Esophagus squamous epithelium (tissue), 5 donors: ENCODE measurements around the gene YBX2. TPM values are rescaled to one million over a fixed set of nuclear protein-coding genes. Genes with fewer than 3 reads are reported as not detected.

ENCODE experiments used
- DNase-seq: peaks from one replicate; lab custom pipeline; 2025; lab: John Stamatoyannopoulos, UW
- H3K27ac ChIP-seq, 4 donors: fragments of 200-600 bp; sonication (generic); one replicate each; pipeline ENCODE4 v1.5.1; 2016 to 2019; ENCODE audit warnings: mild to moderate bottlenecking in 1 of 4
- H3K27me3 ChIP-seq, 4 donors: fragments of 200-600 bp; sonication (generic); 1 replicate in 3 of 4; 2 replicates in 1 of 4; pipeline versions ENCODE4 v1.5.1 to v1.6.0; 2017 to 2021; ENCODE audit warnings: antibody characterized with exemption in 1 of 4
- H3K36me3 ChIP-seq, 3 donors: fragments of 200-600 bp; sonication (generic); one replicate each; pipeline ENCODE4 v1.5.1; 2016 to 2019
- H3K4me1 ChIP-seq, 3 donors: fragments of 200-600 bp; sonication (generic); one replicate each; pipeline ENCODE4 v1.5.1; 2017 to 2019
- H3K4me3 ChIP-seq, 4 donors: fragments of 200-600 bp; sonication (generic); 1 replicate in 3 of 4; 2 replicates in 1 of 4; pipeline ENCODE4 v1.5.1; 2016 to 2019; ENCODE audit warnings: mild to moderate bottlenecking in 2 of 4, moderate library complexity in 1 of 4
- H3K9me3 ChIP-seq, 3 donors: fragments of 200-600 bp; sonication (generic); one replicate each; pipeline ENCODE4 v1.5.1; 2016 to 2019
- POLR2A ChIP-seq, 4 donors: fragments of 450-650 bp; IDR thresholded peaks; one replicate each; pipeline ENCODE4 v1.6.1; 2017; ENCODE audit warnings: antibody characterized with exemption in 4 of 4, mild to moderate bottlenecking in 4 of 4, moderate library complexity in 3 of 4
- WGBS, 2 donors: methylation state at CpG; one replicate each; pipeline ENCODE4 v1.1.5; 2018; 5-methylcytosine and 5-hydroxymethylcytosine counted together
- intact Hi-C: fragments of 100-400 bp; cut with DNase I; formaldehyde crosslinking; loops from one replicate; pipeline ENCODE4 v1.15.0; 2022
- total RNA-seq, 4 donors: library from RNA; depleted of rRNA; stranded (reverse); fragments of >200 nt; gene quantifications; one replicate each; pipeline ENCODE4 v1.1.0, GENCODE V29; 2016
- TF ChIP-seq, protein P1 (sequence below), 6 experiments: fragments of 450-650 bp in 4 of 6; fragments of 200-600 bp in 2 of 6; sonication (generic) in 2 of 6; IDR thresholded peaks; one replicate each; pipeline ENCODE4 v1.5.1; 2016 to 2019; ENCODE audit warnings: antibody characterized with exemption in 6 of 6, mild to moderate bottlenecking in 4 of 6, moderate library complexity in 4 of 6
- donor health status: DM: yes; HTN: yes; CAD: no.

Gene YBX2
- total RNA-seq, 4 donors from 2014 or later, result 0.44 to 3.8 (median 2.3) TPM

DNA sequence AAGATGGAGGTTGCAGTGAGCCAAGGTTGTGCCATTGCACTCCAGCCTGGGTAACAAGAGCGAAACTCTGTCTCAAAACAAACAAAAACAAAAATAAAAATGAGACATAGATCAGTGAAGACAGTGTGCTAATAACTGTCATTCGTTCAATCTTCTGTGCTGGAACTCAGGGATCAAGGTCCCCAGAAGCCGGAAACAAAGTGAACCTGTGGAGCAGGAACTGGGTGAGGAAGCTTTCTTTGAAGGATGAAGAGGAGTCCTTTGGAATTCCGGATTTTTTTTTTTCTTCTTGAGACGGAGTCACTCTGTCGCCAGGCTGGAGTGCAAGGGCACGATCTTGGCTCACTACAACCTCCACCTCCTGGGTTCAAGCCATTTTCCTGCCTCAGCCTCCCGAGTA, 15.0 kb downstream of the YBX2 start:
- peak overlapping the region in 2 of 4 donors; percentile 88 to 92 for H3K27ac ChIP-seq
- intact Hi-C loops, result no loop called here

DNA sequence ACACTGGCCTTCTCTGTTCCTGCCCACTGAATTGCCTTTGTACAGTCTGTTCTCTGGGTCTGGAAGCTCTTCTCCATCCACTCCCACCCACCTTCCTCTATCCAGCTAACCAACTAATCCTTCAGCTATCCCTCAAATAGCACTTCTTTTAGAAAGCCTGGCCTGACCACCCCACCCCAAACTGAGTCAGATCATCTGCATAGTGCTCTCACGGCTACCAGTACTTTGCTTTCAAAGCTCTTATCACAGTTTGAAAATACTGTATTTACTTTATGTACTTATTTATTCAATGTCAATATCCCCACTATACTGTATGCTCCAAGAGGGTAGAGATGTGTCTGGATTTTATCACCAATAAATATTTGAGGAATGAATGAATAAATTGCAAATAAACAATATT, 27.7 kb downstream of the YBX2 start:
- H3K27ac ChIP-seq, result no peak overlapping the region
- no peak for TF ChIP-seq POLR2A (IDR thresholded peaks at IDR 0.05)
- TF ChIP-seq, protein P1, sequence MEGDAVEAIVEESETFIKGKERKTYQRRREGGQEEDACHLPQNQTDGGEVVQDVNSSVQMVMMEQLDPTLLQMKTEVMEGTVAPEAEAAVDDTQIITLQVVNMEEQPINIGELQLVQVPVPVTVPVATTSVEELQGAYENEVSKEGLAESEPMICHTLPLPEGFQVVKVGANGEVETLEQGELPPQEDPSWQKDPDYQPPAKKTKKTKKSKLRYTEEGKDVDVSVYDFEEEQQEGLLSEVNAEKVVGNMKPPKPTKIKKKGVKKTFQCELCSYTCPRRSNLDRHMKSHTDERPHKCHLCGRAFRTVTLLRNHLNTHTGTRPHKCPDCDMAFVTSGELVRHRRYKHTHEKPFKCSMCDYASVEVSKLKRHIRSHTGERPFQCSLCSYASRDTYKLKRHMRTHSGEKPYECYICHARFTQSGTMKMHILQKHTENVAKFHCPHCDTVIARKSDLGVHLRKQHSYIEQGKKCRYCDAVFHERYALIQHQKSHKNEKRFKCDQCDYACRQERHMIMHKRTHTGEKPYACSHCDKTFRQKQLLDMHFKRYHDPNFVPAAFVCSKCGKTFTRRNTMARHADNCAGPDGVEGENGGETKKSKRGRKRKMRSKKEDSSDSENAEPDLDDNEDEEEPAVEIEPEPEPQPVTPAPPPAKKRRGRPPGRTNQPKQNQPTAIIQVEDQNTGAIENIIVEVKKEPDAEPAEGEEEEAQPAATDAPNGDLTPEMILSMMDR (IDR thresholded peaks at IDR 0.05), result no peak
- no peak for DNase-seq
- H3K27me3 ChIP-seq, result peaks cover 0 to 61% (median 4%) of the 10 kb centered on the region in 4 donors
- no peaks in the 10 kb centered on the region for H3K9me3 ChIP-seq
- peaks cover 8 to 35% (median 12%) of the 10 kb centered on the region in 3 donors for H3K4me1 ChIP-seq
- WGBS, 2 donors, result 20 to 53% methylated on average over 1 of the region's 1 CpG
- intact Hi-C loops, result no loop called here
- no peaks in the 10 kb centered on the region for H3K36me3 ChIP-seq
- no peak overlapping the region for H3K4me3 ChIP-seq

More for the DNA sequence above, 15.0 kb downstream of the YBX2 start:
- H3K27me3 ChIP-seq, result peaks cover 0 to 26% (median 0%) of the 10 kb centered on the region in 4 donors
- no peak for DNase-seq
- peaks cover 0 to 9% (median 0%) of the 10 kb centered on the region in 3 donors for H3K36me3 ChIP-seq
- WGBS, 2 donors, result 70 to 78% methylated on average over 8 of the region's 8 CpGs
- no peak for TF ChIP-seq POLR2A (IDR thresholded peaks at IDR 0.05)
- TF ChIP-seq, protein P1 (IDR thresholded peaks at IDR 0.05), result no peak
- no peaks in the 10 kb centered on the region for H3K9me3 ChIP-seq
- peaks cover 23 to 49% (median 27%) of the 10 kb centered on the region in 3 donors for H3K4me1 ChIP-seq
- H3K4me3 ChIP-seq, result no peak overlapping the region

DNA sequence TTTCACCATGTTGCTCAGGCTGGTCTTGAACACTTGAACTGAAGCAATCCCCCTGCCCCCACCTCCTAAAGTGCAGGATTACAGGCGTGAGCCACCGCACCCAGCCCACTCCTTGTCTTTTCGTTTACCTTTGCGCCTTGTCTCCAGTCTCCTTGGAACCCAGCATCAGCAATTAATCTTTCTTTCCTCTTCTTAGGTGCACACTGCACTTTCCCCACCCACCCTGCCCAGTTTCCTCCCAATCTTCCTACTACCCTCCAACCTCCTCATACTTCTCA, 30.7 kb downstream of the YBX2 start:
- H3K9me3 ChIP-seq, result no peaks in the 10 kb centered on the region
- H3K36me3 ChIP-seq, result peaks cover 0 to 20% (median 4%) of the 10 kb centered on the region in 3 donors
- 30 to 46% methylated on average over 4 of the region's 4 CpGs for whole genome bisulfite sequencing, 2 donors
- H3K4me1 ChIP-seq, result peaks cover 19 to 65% (median 23%) of the 10 kb centered on the region in 3 donors
- H3K27me3 ChIP-seq, result peaks cover 0 to 60% (median 4%) of the 10 kb centered on the region in 4 donors
- H3K27ac ChIP-seq, result peak overlapping the region; percentile 84 to 99 (median 95)
- no peak for DNase-seq
- intact Hi-C loops, result no loop called here
- peak overlapping the region in 3 of 4 donors; percentile 58 to 84 (median 74) for H3K4me3 ChIP-seq
- TF ChIP-seq, protein P1 (IDR thresholded peaks at IDR 0.05), result no peak
- TF ChIP-seq POLR2A (IDR thresholded peaks at IDR 0.05), result no peak

DNA sequence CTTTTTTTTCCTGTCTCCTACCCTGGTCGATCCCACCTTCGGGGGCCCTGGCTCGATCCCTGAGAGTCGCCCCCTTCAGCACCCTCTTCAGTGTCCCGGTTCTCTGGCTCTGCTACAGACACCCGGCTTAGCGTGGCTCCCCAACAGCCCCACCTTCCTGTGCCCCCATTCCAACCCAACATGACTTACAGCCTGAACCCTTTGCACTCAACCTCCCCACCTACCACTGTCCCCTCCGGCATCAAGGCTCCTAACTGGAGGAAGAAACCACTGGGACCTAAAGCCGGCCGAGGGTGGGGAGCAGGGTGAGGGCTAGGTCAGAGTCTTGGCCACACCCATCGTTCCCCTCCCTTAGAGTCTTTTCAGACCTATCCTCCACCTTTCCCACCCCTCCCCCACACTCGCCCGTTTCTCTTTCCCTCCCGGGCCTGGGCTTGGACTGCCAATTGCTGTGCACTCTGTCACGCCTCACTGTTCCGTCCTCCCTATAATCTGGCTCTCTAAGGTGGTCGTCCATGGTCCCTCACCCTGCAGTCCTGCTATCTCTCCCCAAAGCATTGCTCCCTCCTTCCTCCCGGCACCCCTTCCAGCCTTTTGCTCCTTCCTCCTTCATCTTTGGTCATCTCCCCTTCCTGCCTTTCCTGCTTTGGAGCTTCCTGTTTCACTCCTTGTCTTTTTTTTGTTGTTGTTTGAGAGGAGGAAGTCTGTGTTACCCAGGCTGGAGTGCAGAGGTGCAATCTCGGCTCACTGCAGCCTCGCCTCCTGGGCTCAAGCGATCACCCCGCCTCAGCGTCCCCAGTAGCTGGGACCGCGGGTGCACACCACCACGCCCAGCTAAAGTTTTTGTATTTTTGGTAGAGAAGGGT, 31.3 kb downstream of the YBX2 start:
- TF ChIP-seq POLR2A (IDR thresholded peaks at IDR 0.05), result peak in 1 of 4 donors; percentile 6
- TF ChIP-seq, protein P1 (IDR thresholded peaks at IDR 0.05), result no peak
- no peak for DNase-seq
- Histone ChIP-seq H3K4me3 (peak overlapping the region; percentile 58 to 84 (median 69)), H3K4me1 (peaks cover 20 to 68% (median 23%) of the 10 kb centered on the region in 3 donors), H3K27me3 (peaks cover 0 to 59% (median 4%) of the 10 kb centered on the region in 4 donors), H3K9me3 (no peaks in the 10 kb centered on the region), H3K36me3 (peaks cover 0 to 26% (median 4%) of the 10 kb centered on the region in 3 donors), H3K27ac (peak overlapping the region; percentile 84 to 99 (median 95))
- WGBS, 2 donors, result 8 to 12% methylated on average over 25 to 26 of the region's 26 CpGs
- intact Hi-C loops, result no loop called here
